Panc1 (cell line): ENCODE measurements around the gene CDK5RAP2.

Experiments used
- POLR2AphosphoS5 ChIP-seq: IDR thresholded peaks from 2 replicates; pipeline ENCODE4 v1.6.1; 2012; ENCODE audit warnings: mild to moderate bottlenecking, low read depth, low read length, moderate library complexity
- TF ChIP-seq, protein P1 (sequence below): fragments of 450-650 bp; IDR thresholded peaks from 2 replicates; pipeline ENCODE4 v1.5.1; 2017; ENCODE audit warnings: mild to moderate bottlenecking
- TF ChIP-seq, protein P2 (sequence below), 2 experiments: IDR thresholded peaks; 2 replicates each; pipeline ENCODE4 v1.6.1; 2011 to 2012; ENCODE audit warnings: low read depth in 2 of 2, control low read depth in 1 of 2, low read length in 1 of 2, mild to moderate bottlenecking in 1 of 2, moderate library complexity in 1 of 2; ENCODE audit not compliant: insufficient read depth in 1 of 2

DNA sequence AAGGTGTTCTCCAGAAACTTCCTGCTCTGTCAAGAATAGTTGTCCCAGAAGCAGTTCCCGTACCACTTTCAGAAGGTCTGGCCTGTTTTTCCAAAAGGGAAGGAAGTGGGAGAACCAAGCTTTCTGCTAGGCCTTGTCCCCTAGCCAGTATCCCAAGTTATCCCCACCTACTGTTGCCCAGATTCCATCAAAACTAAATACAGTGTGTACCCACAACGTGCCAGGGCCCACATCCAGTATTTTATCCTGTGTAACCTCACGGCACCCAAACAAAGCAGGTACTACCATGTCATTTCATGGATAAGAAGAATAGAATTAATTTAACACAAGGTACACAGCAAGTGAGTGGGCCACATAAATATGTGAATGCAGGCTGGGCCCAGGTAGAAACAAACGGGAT, 126.2 kb downstream of the CDK5RAP2 start:
- TF ChIP-seq, protein P1, sequence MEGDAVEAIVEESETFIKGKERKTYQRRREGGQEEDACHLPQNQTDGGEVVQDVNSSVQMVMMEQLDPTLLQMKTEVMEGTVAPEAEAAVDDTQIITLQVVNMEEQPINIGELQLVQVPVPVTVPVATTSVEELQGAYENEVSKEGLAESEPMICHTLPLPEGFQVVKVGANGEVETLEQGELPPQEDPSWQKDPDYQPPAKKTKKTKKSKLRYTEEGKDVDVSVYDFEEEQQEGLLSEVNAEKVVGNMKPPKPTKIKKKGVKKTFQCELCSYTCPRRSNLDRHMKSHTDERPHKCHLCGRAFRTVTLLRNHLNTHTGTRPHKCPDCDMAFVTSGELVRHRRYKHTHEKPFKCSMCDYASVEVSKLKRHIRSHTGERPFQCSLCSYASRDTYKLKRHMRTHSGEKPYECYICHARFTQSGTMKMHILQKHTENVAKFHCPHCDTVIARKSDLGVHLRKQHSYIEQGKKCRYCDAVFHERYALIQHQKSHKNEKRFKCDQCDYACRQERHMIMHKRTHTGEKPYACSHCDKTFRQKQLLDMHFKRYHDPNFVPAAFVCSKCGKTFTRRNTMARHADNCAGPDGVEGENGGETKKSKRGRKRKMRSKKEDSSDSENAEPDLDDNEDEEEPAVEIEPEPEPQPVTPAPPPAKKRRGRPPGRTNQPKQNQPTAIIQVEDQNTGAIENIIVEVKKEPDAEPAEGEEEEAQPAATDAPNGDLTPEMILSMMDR, result no peak
- TF ChIP-seq POLR2AphosphoS5, result no peak
- TF ChIP-seq, protein P2, sequence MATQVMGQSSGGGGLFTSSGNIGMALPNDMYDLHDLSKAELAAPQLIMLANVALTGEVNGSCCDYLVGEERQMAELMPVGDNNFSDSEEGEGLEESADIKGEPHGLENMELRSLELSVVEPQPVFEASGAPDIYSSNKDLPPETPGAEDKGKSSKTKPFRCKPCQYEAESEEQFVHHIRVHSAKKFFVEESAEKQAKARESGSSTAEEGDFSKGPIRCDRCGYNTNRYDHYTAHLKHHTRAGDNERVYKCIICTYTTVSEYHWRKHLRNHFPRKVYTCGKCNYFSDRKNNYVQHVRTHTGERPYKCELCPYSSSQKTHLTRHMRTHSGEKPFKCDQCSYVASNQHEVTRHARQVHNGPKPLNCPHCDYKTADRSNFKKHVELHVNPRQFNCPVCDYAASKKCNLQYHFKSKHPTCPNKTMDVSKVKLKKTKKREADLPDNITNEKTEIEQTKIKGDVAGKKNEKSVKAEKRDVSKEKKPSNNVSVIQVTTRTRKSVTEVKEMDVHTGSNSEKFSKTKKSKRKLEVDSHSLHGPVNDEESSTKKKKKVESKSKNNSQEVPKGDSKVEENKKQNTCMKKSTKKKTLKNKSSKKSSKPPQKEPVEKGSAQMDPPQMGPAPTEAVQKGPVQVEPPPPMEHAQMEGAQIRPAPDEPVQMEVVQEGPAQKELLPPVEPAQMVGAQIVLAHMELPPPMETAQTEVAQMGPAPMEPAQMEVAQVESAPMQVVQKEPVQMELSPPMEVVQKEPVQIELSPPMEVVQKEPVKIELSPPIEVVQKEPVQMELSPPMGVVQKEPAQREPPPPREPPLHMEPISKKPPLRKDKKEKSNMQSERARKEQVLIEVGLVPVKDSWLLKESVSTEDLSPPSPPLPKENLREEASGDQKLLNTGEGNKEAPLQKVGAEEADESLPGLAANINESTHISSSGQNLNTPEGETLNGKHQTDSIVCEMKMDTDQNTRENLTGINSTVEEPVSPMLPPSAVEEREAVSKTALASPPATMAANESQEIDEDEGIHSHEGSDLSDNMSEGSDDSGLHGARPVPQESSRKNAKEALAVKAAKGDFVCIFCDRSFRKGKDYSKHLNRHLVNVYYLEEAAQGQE (IDR thresholded peaks at IDR 0.05; ENCODE audit: insufficient read depth in 1 of 2, low read depth in 2 of 2, low read length in 1 of 2), result no peak
